ENCODE results near the gene CUX1.
"Not testable (repeated sequence)": the region's sequence is repeated elsewhere in the genome, so short reads cannot be mapped to it uniquely, and the experiment has no call there.

Gene CUX1

GRCh38 chr7:102284399-102284798 is 467.0 kb downstream of the CUX1 start:
- peak; percentile 12 for DNase-seq

GRCh38 chr7:102284891-102285539 is 467.6 kb downstream of the CUX1 start:
- DNase-seq = peak; percentile 70

- no peak for DNase-seq
Measured at GRCh38 chr7:102285540-102286236, 468.3 kb downstream of the CUX1 start.

GRCh38 chr7:102286237-102287110 is 469.0 kb downstream of the CUX1 start, which contains the start of gene SH2B2:
SH2B2 (plus strand) TSS chr7:102286868; CDS start chr7:102300551, 13,683 bp downstream.
- peak; percentile 83 for DNase-seq

GRCh38 chr7:102287111-102287980 is 469.9 kb downstream of the CUX1 start:
- peak; percentile 25 for DNase-seq

GRCh38 chr7:102287981-102288278 is 470.5 kb downstream of the CUX1 start:
- no peak for DNase-seq

- DNase-seq = peak; percentile 59
Measured at GRCh38 chr7:102288285-102288930, 471.0 kb downstream of the CUX1 start.

- DNase-seq = no peak
Measured at GRCh38 chr7:102289057-102289456, 471.6 kb downstream of the CUX1 start.

GRCh38 chr7:102291056-102291915 is 473.9 kb downstream of the CUX1 start:
- no peak for DNase-seq

- DNase-seq = no peak
Measured at GRCh38 chr7:102291916-102292267, 474.5 kb downstream of the CUX1 start.

GRCh38 chr7:102292813-102293798 is 475.7 kb downstream of the CUX1 start:
- DNase-seq = no peak

GRCh38 chr7:102294589-102294988 is 477.2 kb downstream of the CUX1 start:
- DNase-seq = no peak

GRCh38 chr7:102295346-102296178 is 478.1 kb downstream of the CUX1 start:
- peak; percentile 31 for DNase-seq

- DNase-seq = no peak
Measured at GRCh38 chr7:102296179-102296438, 478.7 kb downstream of the CUX1 start.

- DNase-seq = no peak
Measured at GRCh38 chr7:102296514-102296913, 479.1 kb downstream of the CUX1 start.

- DNase-seq = no peak
Measured at GRCh38 chr7:102297487-102298218, 480.2 kb downstream of the CUX1 start.

GRCh38 chr7:102300643-102301221 is 483.3 kb downstream of the CUX1 start:
- no peak for DNase-seq

- DNase-seq = not testable (repeated sequence)
Measured at GRCh38 chr7:102301367-102301766, 483.9 kb downstream of the CUX1 start.
